Brain microvascular endothelial cell (primary cell): ENCODE measurements around the gene RAB19.
A peak's percentile ranks its signal among the peaks of the same experiment; 100 is the strongest.

Experiments used
- DNase-seq: peaks from one replicate; pipeline ENCODE4 v3.0.0-alpha.2; 2020
- H3K27ac ChIP-seq: fragments of 250-450 bp; sonication (Bioruptor Pico); 2 replicates; pipeline ENCODE4 v1.5.1; 2020; ENCODE audit warnings: mild to moderate bottlenecking, moderate library complexity
- H3K27me3 ChIP-seq: fragments of 250-450 bp; sonication (Bioruptor Pico); replicated peaks from 2 replicates; pipeline ENCODE4 v1.5.1; 2020; ENCODE audit warnings: mild to moderate bottlenecking
- H3K36me3 ChIP-seq: fragments of 250-450 bp; sonication (Bioruptor Pico); replicated peaks from 2 replicates; pipeline ENCODE4 v1.5.1; 2020; ENCODE audit warnings: mild to moderate bottlenecking
- H3K4me3 ChIP-seq: 2 replicates; pipeline ENCODE4 v1.5.1; 2011; ENCODE audit warnings: low read depth, mild to moderate bottlenecking, control low read depth, low read length, moderate library complexity
- CTCF ChIP-seq: IDR thresholded peaks from 2 replicates; pipeline ENCODE4 v1.5.1; 2011; ENCODE audit warnings: low read depth, mild to moderate bottlenecking, moderate library complexity, low read length, control low read depth, inconsistent platforms; ENCODE audit errors: missing control alignments
- in situ Hi-C: cut with HindIII; loops from 2 replicates; pipeline ENCODE4 v1.10.0; 2017; ENCODE audit warnings: low sequenced_read_pairs, low pct_ligation_motif_present

Gene RAB19

GRCh38 chr7:140393756-140394306, 10.0 kb upstream of the RAB19 start:
- in situ Hi-C loops, result no loop called here
- DNase-seq, result no peak
- no peak for TF ChIP-seq CTCF
- no peaks in the 10 kb centered on the region for H3K27me3 ChIP-seq
- no peaks in the 10 kb centered on the region for H3K36me3 ChIP-seq
- no peak overlapping the region for H3K27ac ChIP-seq
- H3K4me3 ChIP-seq, result no peak overlapping the region

GRCh38 chr7:140397784-140398750, 5.8 kb upstream of the RAB19 start, which contains the start of gene SLC37A3:
Gene SLC37A3 (minus strand): TSS chr7:140398530. CDS start chr7:140382526, 16,004 bp downstream.
- in situ Hi-C loops, result no loop called here
- H3K4me3 ChIP-seq, result peak within 1 kb of the TSS; percentile 71
- TF ChIP-seq CTCF, result peak; percentile 6
- no peaks in the 10 kb centered on the region for H3K27me3 ChIP-seq
- DNase-seq, result peak; percentile 56
- peak within 1 kb of the TSS; percentile 84 for H3K27ac ChIP-seq
- H3K36me3 ChIP-seq, result no peaks in the 10 kb centered on the region

DNA sequence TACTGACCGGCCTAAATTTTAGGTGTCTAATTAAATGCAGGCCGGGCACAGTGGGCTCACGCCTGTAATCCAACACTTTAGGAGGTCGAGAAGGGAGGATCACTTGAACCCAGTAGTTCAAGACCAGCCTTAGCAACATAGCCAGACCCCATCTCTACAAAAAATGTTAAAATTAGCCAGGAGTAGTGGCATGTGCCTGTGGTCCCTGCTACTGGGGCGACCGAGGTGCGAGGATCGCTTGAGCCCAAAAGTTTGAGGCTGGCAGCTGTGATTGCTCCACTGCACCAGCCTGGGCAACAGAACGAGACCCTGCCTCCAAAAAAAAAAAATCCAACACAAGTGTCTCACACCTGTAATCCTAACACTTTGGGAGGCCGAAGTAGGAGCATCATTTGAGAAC, 5.0 kb upstream of the RAB19 start:
- Histone ChIP-seq H3K4me3 (no peak overlapping the region), H3K27me3 (no peaks in the 10 kb centered on the region), H3K27ac (no peak overlapping the region), H3K36me3 (no peaks in the 10 kb centered on the region)
- DNase-seq, result no peak
- TF ChIP-seq CTCF, result no peak
- in situ Hi-C loops, result no loop called here

- H3K36me3 ChIP-seq, result no peaks in the 10 kb centered on the region
- H3K4me3 ChIP-seq, result no peak overlapping the region
- H3K27me3 ChIP-seq, result no peaks in the 10 kb centered on the region
- no peak for TF ChIP-seq CTCF
- no peak overlapping the region for H3K27ac ChIP-seq
- in situ Hi-C loops, result no loop called here
- DNase-seq, result no peak
Observed at GRCh38 chr7:140400381-140400780, 3.5 kb upstream of the RAB19 start.

- Histone ChIP-seq H3K27ac (no peak overlapping the region), H3K4me3 (no peak overlapping the region), H3K27me3 (no peaks in the 10 kb centered on the region), H3K36me3 (no peaks in the 10 kb centered on the region)
- in situ Hi-C loops, result no loop called here
- TF ChIP-seq CTCF, result no peak
- DNase-seq, result peak; percentile 48
Observed at GRCh38 chr7:140402178-140402835, 1.6 kb upstream of the RAB19 start.
